ENCODE measurements around the gene MAFG. TPM values are rescaled to one million over a fixed set of nuclear protein-coding genes. Genes with fewer than 3 reads are reported as not detected.

MAFG gene
- total RNA-seq, 1 donor from 2014 or later, result 8.1 TPM

GRCh38 chr17:81916234-81917001, 11.1 kb downstream of the MAFG start:
- Histone ChIP-seq H2AFZ (replicated peaks) (no peak overlapping the region), H3K9ac (no peak overlapping the region), H3K4me1 (peaks cover 10% of the 10 kb centered on the region), H3K27ac (no peak overlapping the region), H3F3A (ENCODE audit: low read depth) (peaks cover 42% of the 10 kb centered on the region), H3K79me2 (ENCODE audit: low read depth) (peaks cover 29% of the 10 kb centered on the region), H3K4me3 (peak overlapping the region; percentile 96), H3K27me3 (no peaks in the 10 kb centered on the region), H3K4me2 (peak overlapping the region; percentile 90), H4K20me1 (ENCODE audit: low read depth) (peaks cover 31% of the 10 kb centered on the region), H3K36me3 (no peaks in the 10 kb centered on the region), H3K9me3 (ENCODE audit: low read depth) (no peaks in the 10 kb centered on the region)
- Mint-ChIP-seq H3K27ac (no peak overlapping the region), H3K4me1 (peaks cover 20% of the 10 kb centered on the region), H3K27me3 (ENCODE audit: insufficient read depth, low read depth) (peaks cover 2% of the 10 kb centered on the region), H3K9me3 (no peaks in the 10 kb centered on the region), H3K36me3 (peaks cover 13% of the 10 kb centered on the region), H3K4me3 (peak overlapping the region; percentile 81)
- no peak for DNase-seq (ENCODE audit: low spot score)
- TF ChIP-seq EZH2 (IDR thresholded peaks at IDR 0.05) (no peak), EZH2phosphoT487 (IDR thresholded peaks at IDR 0.05) (no peak)
- TF ChIP-seq, protein P1, sequence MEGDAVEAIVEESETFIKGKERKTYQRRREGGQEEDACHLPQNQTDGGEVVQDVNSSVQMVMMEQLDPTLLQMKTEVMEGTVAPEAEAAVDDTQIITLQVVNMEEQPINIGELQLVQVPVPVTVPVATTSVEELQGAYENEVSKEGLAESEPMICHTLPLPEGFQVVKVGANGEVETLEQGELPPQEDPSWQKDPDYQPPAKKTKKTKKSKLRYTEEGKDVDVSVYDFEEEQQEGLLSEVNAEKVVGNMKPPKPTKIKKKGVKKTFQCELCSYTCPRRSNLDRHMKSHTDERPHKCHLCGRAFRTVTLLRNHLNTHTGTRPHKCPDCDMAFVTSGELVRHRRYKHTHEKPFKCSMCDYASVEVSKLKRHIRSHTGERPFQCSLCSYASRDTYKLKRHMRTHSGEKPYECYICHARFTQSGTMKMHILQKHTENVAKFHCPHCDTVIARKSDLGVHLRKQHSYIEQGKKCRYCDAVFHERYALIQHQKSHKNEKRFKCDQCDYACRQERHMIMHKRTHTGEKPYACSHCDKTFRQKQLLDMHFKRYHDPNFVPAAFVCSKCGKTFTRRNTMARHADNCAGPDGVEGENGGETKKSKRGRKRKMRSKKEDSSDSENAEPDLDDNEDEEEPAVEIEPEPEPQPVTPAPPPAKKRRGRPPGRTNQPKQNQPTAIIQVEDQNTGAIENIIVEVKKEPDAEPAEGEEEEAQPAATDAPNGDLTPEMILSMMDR (IDR thresholded peaks at IDR 0.05), result no peak

GRCh38 chr17:81915331-81915730, 12.2 kb downstream of the MAFG start:
- Histone ChIP-seq H3F3A (ENCODE audit: low read depth) (peaks cover 45% of the 10 kb centered on the region), H3K9me3 (ENCODE audit: low read depth) (no peaks in the 10 kb centered on the region), H3K27me3 (peaks cover 6% of the 10 kb centered on the region), H4K20me1 (ENCODE audit: low read depth) (peaks cover 37% of the 10 kb centered on the region), H3K9ac (no peak overlapping the region), H3K4me3 (no peak overlapping the region), H3K27ac (no peak overlapping the region), H2AFZ (replicated peaks) (no peak overlapping the region), H3K79me2 (ENCODE audit: low read depth) (peaks cover 18% of the 10 kb centered on the region), H3K4me2 (no peak overlapping the region), H3K4me1 (peaks cover 13% of the 10 kb centered on the region), H3K36me3 (no peaks in the 10 kb centered on the region)
- H3K27ac Mint-ChIP-seq, result no peak overlapping the region
- peaks cover 11% of the 10 kb centered on the region for H3K36me3 Mint-ChIP-seq
- no peaks in the 10 kb centered on the region for H3K9me3 Mint-ChIP-seq
- no peak for DNase-seq (ENCODE audit: low spot score)
- H3K27me3 Mint-ChIP-seq (ENCODE audit: insufficient read depth, low read depth), result peaks cover 2% of the 10 kb centered on the region
- no peak for TF ChIP-seq EZH2 (IDR thresholded peaks at IDR 0.05)
- TF ChIP-seq EZH2phosphoT487 (IDR thresholded peaks at IDR 0.05), result no peak
- TF ChIP-seq, protein P1 (IDR thresholded peaks at IDR 0.05), result no peak
- peaks cover 20% of the 10 kb centered on the region for H3K4me1 Mint-ChIP-seq
- H3K4me3 Mint-ChIP-seq, result no peak overlapping the region

GRCh38 chr17:81914103-81914850, 13.3 kb downstream of the MAFG start:
- H3K9me3 Mint-ChIP-seq, result no peaks in the 10 kb centered on the region
- Histone ChIP-seq H3K9me3 (ENCODE audit: low read depth) (no peaks in the 10 kb centered on the region), H3F3A (ENCODE audit: low read depth) (peaks cover 49% of the 10 kb centered on the region), H3K27me3 (peaks cover 17% of the 10 kb centered on the region), H3K4me1 (peaks cover 16% of the 10 kb centered on the region), H3K79me2 (ENCODE audit: low read depth) (peaks cover 15% of the 10 kb centered on the region), H4K20me1 (ENCODE audit: low read depth) (peaks cover 48% of the 10 kb centered on the region), H3K4me2 (no peak overlapping the region), H3K36me3 (no peaks in the 10 kb centered on the region), H3K9ac (no peak overlapping the region), H3K4me3 (no peak overlapping the region), H2AFZ (replicated peaks) (no peak overlapping the region), H3K27ac (no peak overlapping the region)
- TF ChIP-seq EZH2 (IDR thresholded peaks at IDR 0.05), result no peak
- TF ChIP-seq, protein P1 (IDR thresholded peaks at IDR 0.05), result no peak
- no peak for TF ChIP-seq EZH2phosphoT487 (IDR thresholded peaks at IDR 0.05)
- DNase-seq (ENCODE audit: low spot score), result no peak
- H3K27me3 Mint-ChIP-seq (ENCODE audit: insufficient read depth, low read depth), result no peaks in the 10 kb centered on the region
- peaks cover 27% of the 10 kb centered on the region for H3K4me1 Mint-ChIP-seq
- no peak overlapping the region for H3K27ac Mint-ChIP-seq
- peaks cover 11% of the 10 kb centered on the region for H3K36me3 Mint-ChIP-seq
- H3K4me3 Mint-ChIP-seq, result peak overlapping the region; percentile 21
